GM12874 (cell line): Measurements from ENCODE around the gene TMEM114.

Experiments
- CTCF ChIP-seq: IDR thresholded peaks from 2 replicates; pipeline ENCODE4 v1.5.1; 2011; ENCODE audit warnings: low read depth, mild to moderate bottlenecking, control low read depth, low read length, moderate library complexity; ENCODE audit not compliant: insufficient read depth

Gene TMEM114

GRCh38 chr16:8621222-8621571, 30.9 kb upstream of the TMEM114 start:
- TF ChIP-seq CTCF, result no peak

- no peak for TF ChIP-seq CTCF
Measured at GRCh38 chr16:8620535-8620934, 30.2 kb upstream of the TMEM114 start.

- no peak for TF ChIP-seq CTCF
Measured at GRCh38 chr16:8619671-8620370, 29.5 kb upstream of the TMEM114 start.

- no peak for TF ChIP-seq CTCF
Measured at GRCh38 chr16:8614435-8615029, 24.2 kb upstream of the TMEM114 start.

- TF ChIP-seq CTCF, result no peak
Measured at GRCh38 chr16:8611886-8612600, 21.7 kb upstream of the TMEM114 start.

- no peak for TF ChIP-seq CTCF
Measured at GRCh38 chr16:8611122-8611521, 20.8 kb upstream of the TMEM114 start.

GRCh38 chr16:8607214-8607613, 16.9 kb upstream of the TMEM114 start:
- TF ChIP-seq CTCF, result no peak
